ENCODE measurements around the gene PIK3IP1.
"Not testable (repeated sequence)": the region's sequence is repeated elsewhere in the genome, so short reads cannot be mapped to it uniquely, and the experiment has no call there.

GRCh38 chr22:31314220-31314619, 21.9 kb upstream of the PIK3IP1 start:
- not testable (repeated sequence) for TF ChIP-seq POLR2A, EP300, CTCF (IDR thresholded peaks at IDR 0.05)
